Urothelium cell line (cell line): ENCODE measurements around the gene TFF1.

Experiments
- DNase-seq: peaks from one replicate; pipeline ENCODE4 v3.0.0; 2011; ENCODE audit warnings: low spot score, mixed read lengths
- FAIRE-seq: peaks from 2 replicates; lab custom pipeline; 2011; peaks lifted over from hg19 to GRCh38; lab: Jason Lieb, UNC

The TFF1 gene

GRCh38 chr21:42365770-42366169, 565 bp downstream of the TFF1 start:
- no peak for DNase-seq
- no peak for FAIRE-seq

GRCh38 chr21:42364304-42364865, 1.9 kb downstream of the TFF1 start:
- DNase-seq = no peak
- no peak for FAIRE-seq

- FAIRE-seq (no peak), DNase-seq (no peak)
These were observed 3.0 kb downstream of the TFF1 start for GRCh38 chr21:42363312-42363711.

GRCh38 chr21:42362700-42363099, 3.6 kb downstream of the TFF1 start:
- FAIRE-seq = no peak

GRCh38 chr21:42362198-42362597, 4.1 kb downstream of the TFF1 start:
- FAIRE-seq (no peak), DNase-seq (no peak)

More at GRCh38 chr21:42362700-42363099, 3.6 kb downstream of the TFF1 start:
- DNase-seq = no peak

- DNase-seq (no peak), FAIRE-seq (no peak)
These were observed 5.0 kb downstream of the TFF1 start for GRCh38 chr21:42361286-42361685.

GRCh38 chr21:42360317-42360716, 6.0 kb downstream of the TFF1 start:
- DNase-seq (no peak), FAIRE-seq (no peak)

- no peak for FAIRE-seq
- no peak for DNase-seq
These were observed 7.4 kb downstream of the TFF1 start for GRCh38 chr21:42358937-42359336.

GRCh38 chr21:42358261-42358660, 8.1 kb downstream of the TFF1 start:
- DNase-seq (no peak), FAIRE-seq (no peak)

GRCh38 chr21:42357307-42357706, 9.0 kb downstream of the TFF1 start:
- DNase-seq (no peak), FAIRE-seq (no peak)

- no peak for DNase-seq
- FAIRE-seq = no peak
These were observed 9.7 kb downstream of the TFF1 start for GRCh38 chr21:42356650-42357049.

- no peak for FAIRE-seq
- DNase-seq = no peak
These were observed 10.3 kb downstream of the TFF1 start for GRCh38 chr21:42356046-42356445.

- DNase-seq = no peak
- no peak for FAIRE-seq
These were observed 12.7 kb downstream of the TFF1 start for GRCh38 chr21:42353623-42354022.

- no peak for DNase-seq
- FAIRE-seq = no peak
These were observed 13.8 kb downstream of the TFF1 start for GRCh38 chr21:42352441-42353095.

- DNase-seq = no peak
- FAIRE-seq = no peak
These were observed 14.5 kb downstream of the TFF1 start for GRCh38 chr21:42351626-42352440.

GRCh38 chr21:42350927-42351426, 15.4 kb downstream of the TFF1 start, which contains the start of gene TFF2:
Gene TFF2 (minus strand): TSS chr21:42350994. CDS start chr21:42350957, 37 bp downstream.
- DNase-seq (no peak), FAIRE-seq (peak; percentile 13)

- DNase-seq = no peak
- FAIRE-seq = no peak
These were observed 15.9 kb downstream of the TFF1 start for GRCh38 chr21:42350318-42350910.

GRCh38 chr21:42349420-42350317, 16.7 kb downstream of the TFF1 start:
- DNase-seq (no peak), FAIRE-seq (no peak)

GRCh38 chr21:42348762-42349161, 17.6 kb downstream of the TFF1 start:
- no peak for FAIRE-seq
- DNase-seq = no peak

GRCh38 chr21:42347601-42348327, 18.6 kb downstream of the TFF1 start:
- DNase-seq = no peak
- no peak for FAIRE-seq
